ENCODE measurements around the gene ZP2.

The ZP2 gene

GRCh38 chr16:21150375-21151001 lies 60.9 kb downstream of the ZP2 start, which contains the start of gene DNAH3:
TSS of gene DNAH3 (minus strand) at chr16:21150846. CDS start at chr16:21150319, 527 bp downstream.
- H3K27ac ChIP-seq: no peak within 1 kb of the TSS
- TF ChIP-seq CTCF (conservative IDR thresholded peaks at IDR 0.05): no peak

Measured in VCaP (cell line).